CD14-positive monocyte (primary cell): ENCODE measurements around the gene MIAT. TPM values are rescaled to one million over a fixed set of nuclear protein-coding genes. Genes with fewer than 3 reads are reported as not detected.

Experiments
- DNase-seq, 3 donors: peaks; one replicate each; pipeline ENCODE4 v3.0.0-alpha.2; 2011 to 2022
- H2AFZ ChIP-seq: 2 replicates; pipeline ENCODE4 v1.6.0; 2012; ENCODE audit warnings: mild to moderate bottlenecking, low read depth, low read length, inconsistent platforms; ENCODE audit not compliant: insufficient read depth, poor library complexity, severe bottlenecking
- H3K27ac ChIP-seq, 2 donors: 1 replicate in 1 of 2; 2 replicates in 1 of 2; pipeline ENCODE4 v1.5.1; 2012 to 2013; ENCODE audit warnings: low read length in 2 of 2, control low read depth in 1 of 2, inconsistent platforms in 1 of 2, low read depth in 1 of 2, mild to moderate bottlenecking in 1 of 2
- H3K27me3 ChIP-seq, 2 donors: one replicate each; pipeline versions ENCODE4 v1.6.0 to v1.6.1; 2011 to 2013; ENCODE audit warnings: low read length in 2 of 2; ENCODE audit not compliant: control insufficient read depth in 2 of 2, insufficient read depth in 2 of 2
- H3K36me3 ChIP-seq, 2 donors: replicated peaks in 1 of 2; 1 replicate in 1 of 2; 2 replicates in 1 of 2; pipeline versions ENCODE4 v1.5.1 to v1.6.1; 2012 to 2013; ENCODE audit warnings: low read length in 2 of 2, control low read depth in 1 of 2, inconsistent platforms in 1 of 2, mild to moderate bottlenecking in 1 of 2; ENCODE audit not compliant: insufficient read depth in 2 of 2, control insufficient read depth in 1 of 2
- H3K4me1 ChIP-seq, 2 donors: 1 replicate in 1 of 2; 2 replicates in 1 of 2; pipeline versions ENCODE4 v1.5.1 to v1.6.1; 2012 to 2013; ENCODE audit warnings: low read length in 2 of 2, control low read depth in 1 of 2, inconsistent platforms in 1 of 2, mild to moderate bottlenecking in 1 of 2, moderate library complexity in 1 of 2; ENCODE audit not compliant: insufficient read depth in 2 of 2, control insufficient read depth in 1 of 2
- H3K4me2 ChIP-seq: replicated peaks from 2 replicates; pipeline ENCODE3; 2012; ENCODE audit warnings: low read length, moderate library complexity, mild to moderate bottlenecking; ENCODE audit not compliant: poor library complexity, severe bottlenecking; ENCODE audit errors: extremely low read depth
- H3K4me3 ChIP-seq, 3 experiments: fragments of 200-600 bp in 1 of 3; sonication (generic) in 1 of 3; replicated peaks in 1 of 3; 1 replicate in 2 of 3; 2 replicates in 1 of 3; pipeline ENCODE4 v1.5.1; 2011 to 2013; ENCODE audit warnings: low read length in 3 of 3, mild to moderate bottlenecking in 3 of 3, control low read depth in 2 of 3, low read depth in 2 of 3, inconsistent platforms in 1 of 3, moderate library complexity in 1 of 3
- H3K79me2 ChIP-seq: 2 replicates; pipeline ENCODE4 v1.6.0; 2012; ENCODE audit warnings: mild to moderate bottlenecking, control low read depth, inconsistent platforms, low read length, moderate library complexity; ENCODE audit not compliant: insufficient read depth
- H3K9ac ChIP-seq: 2 replicates; pipeline ENCODE4 v1.6.0; 2017; ENCODE audit warnings: low read length, mild to moderate bottlenecking; ENCODE audit not compliant: insufficient read depth, poor library complexity, severe bottlenecking
- H3K9me3 ChIP-seq, 2 donors: replicated peaks in 1 of 2; 1 replicate in 1 of 2; 2 replicates in 1 of 2; pipeline versions ENCODE4 v1.5.1 to v1.6.1; 2012 to 2013; ENCODE audit warnings: low read length in 2 of 2, control low read depth in 1 of 2; ENCODE audit not compliant: control insufficient read depth in 1 of 2, insufficient read depth in 1 of 2
- H4K20me1 ChIP-seq: 2 replicates; pipeline ENCODE4 v1.6.0; 2012; ENCODE audit warnings: mild to moderate bottlenecking, low read length, control low read depth, moderate library complexity; ENCODE audit not compliant: insufficient read depth
- H3K27ac Mint-ChIP-seq, 7 donors: one replicate each; pipeline ENCODE4 v1.8.0; 2020; ENCODE audit warnings: mild to moderate bottlenecking in 7 of 7, mixed read lengths in 7 of 7, moderate library complexity in 6 of 7, inconsistent platforms in 2 of 7
- H3K27me3 Mint-ChIP-seq, 3 donors: one replicate each; pipeline ENCODE4 v1.8.0; 2021 to 2022; ENCODE audit warnings: low read depth in 3 of 3, mild to moderate bottlenecking in 3 of 3, mixed read lengths in 3 of 3, moderate library complexity in 3 of 3, inconsistent platforms in 1 of 3
- H3K36me3 Mint-ChIP-seq, 2 donors: one replicate each; pipeline ENCODE4 v1.8.0; 2020; ENCODE audit warnings: mixed read lengths in 2 of 2, inconsistent platforms in 1 of 2, mild to moderate bottlenecking in 1 of 2
- H3K4me1 Mint-ChIP-seq: one replicate; pipeline ENCODE4 v1.8.0; 2020; ENCODE audit warnings: mild to moderate bottlenecking, mixed read lengths
- H3K4me3 Mint-ChIP-seq, 2 donors: one replicate each; pipeline ENCODE4 v1.8.0; 2020; ENCODE audit warnings: mild to moderate bottlenecking in 2 of 2, mixed read lengths in 2 of 2, moderate library complexity in 1 of 2
- H3K9me3 Mint-ChIP-seq, 7 donors: one replicate each; pipeline ENCODE4 v1.8.0; 2020 to 2022; ENCODE audit warnings: mixed read lengths in 7 of 7, mild to moderate bottlenecking in 6 of 7, moderate library complexity in 6 of 7, inconsistent platforms in 2 of 7
- WGBS: methylation state at CpG from one replicate; pipeline ENCODE4 v1.1.5; 2013; ENCODE audit warnings: missing lambda C conversion rate; ENCODE audit not compliant: insufficient coverage; 5-methylcytosine and 5-hydroxymethylcytosine counted together
- intact Hi-C, 2 donors: fragments of 100-400 bp; cut with micrococcal nuclease; formaldehyde crosslinking; loops; one replicate each; pipeline versions ENCODE4 v1.15.0 to v1.15.1; 2023
- polyA plus RNA-seq, 3 donors: library from polyadenylated mRNA; depleted of rRNA in 1 of 3; unstranded in 2 of 3; stranded (reverse) in 1 of 3; fragments of 300-500 nt in 2 of 3; fragments of >200 nt in 1 of 3; fragmentation: Illumina TruSeq in 2 of 3; gene quantifications; 1 replicate in 2 of 3; 2 replicates in 1 of 3; pipeline ENCODE4 v1.2.3, GENCODE V29; 2012 to 2021
- TF ChIP-seq, protein P1 (sequence below): fragments of 200-600 bp; IDR thresholded peaks from one replicate; pipeline ENCODE4 v1.8.0; 2022; ENCODE audit warnings: antibody characterized with exemption, mild to moderate bottlenecking

MIAT gene
- polyA plus RNA-seq, 3 donors, result 0.02 to 0.17 (median 0.03) TPM

DNA sequence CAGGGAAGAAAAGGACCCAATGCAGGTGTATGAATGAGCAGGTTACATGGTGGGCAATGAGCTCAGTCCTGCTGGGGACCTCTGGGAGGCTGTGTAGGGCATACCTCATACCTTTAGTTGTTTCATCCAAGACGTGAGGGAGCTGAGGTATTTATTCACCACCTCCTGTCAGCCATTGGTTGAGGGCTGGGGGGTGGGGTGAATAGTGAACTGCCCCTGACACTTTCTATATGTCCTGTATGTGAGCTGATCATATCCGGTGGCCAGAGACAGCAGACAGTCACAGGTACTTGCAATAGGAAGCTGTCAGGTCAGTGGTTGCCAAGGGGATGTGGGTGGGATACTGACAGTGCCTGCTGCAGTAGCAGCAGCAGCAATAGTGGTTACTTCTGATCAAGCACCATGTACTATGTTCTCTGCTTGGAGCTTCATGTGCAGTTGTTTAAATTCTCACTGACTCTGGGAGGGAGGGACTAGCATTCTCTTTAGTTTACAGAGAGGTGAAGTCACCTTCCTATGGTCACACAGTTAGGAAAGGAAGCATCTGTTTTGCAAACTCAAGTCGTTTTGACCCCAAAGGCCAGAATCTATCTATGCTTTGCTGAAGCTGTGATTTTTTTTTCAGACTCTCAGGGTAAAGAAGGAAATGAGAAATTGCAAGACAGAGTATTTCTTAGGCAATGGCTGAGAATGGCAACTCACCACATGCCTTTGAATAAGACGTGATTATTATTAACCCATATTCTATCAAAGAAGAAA, 54.0 kb downstream of the MIAT start:
- H3K4me3 Mint-ChIP-seq, result peak overlapping the region in 1 of 2 donors; percentile 16
- Histone ChIP-seq H3K27me3 (no peaks in the 10 kb centered on the region), H3K4me1 (peaks cover 11 to 13% of the 10 kb centered on the region in 2 donors), H3K4me2 (no peak overlapping the region), H3K4me3 (no peak overlapping the region), H3K9me3 (peaks cover 6 to 8% of the 10 kb centered on the region in 2 donors), H4K20me1 (peaks cover 11% of the 10 kb centered on the region), H3K27ac (no peak overlapping the region), H3K79me2 (peaks cover 7% of the 10 kb centered on the region), H2AFZ (no peak overlapping the region), H3K9ac (no peak overlapping the region), H3K36me3 (peaks cover 12 to 64% of the 10 kb centered on the region in 2 donors)
- TF ChIP-seq, protein P1, sequence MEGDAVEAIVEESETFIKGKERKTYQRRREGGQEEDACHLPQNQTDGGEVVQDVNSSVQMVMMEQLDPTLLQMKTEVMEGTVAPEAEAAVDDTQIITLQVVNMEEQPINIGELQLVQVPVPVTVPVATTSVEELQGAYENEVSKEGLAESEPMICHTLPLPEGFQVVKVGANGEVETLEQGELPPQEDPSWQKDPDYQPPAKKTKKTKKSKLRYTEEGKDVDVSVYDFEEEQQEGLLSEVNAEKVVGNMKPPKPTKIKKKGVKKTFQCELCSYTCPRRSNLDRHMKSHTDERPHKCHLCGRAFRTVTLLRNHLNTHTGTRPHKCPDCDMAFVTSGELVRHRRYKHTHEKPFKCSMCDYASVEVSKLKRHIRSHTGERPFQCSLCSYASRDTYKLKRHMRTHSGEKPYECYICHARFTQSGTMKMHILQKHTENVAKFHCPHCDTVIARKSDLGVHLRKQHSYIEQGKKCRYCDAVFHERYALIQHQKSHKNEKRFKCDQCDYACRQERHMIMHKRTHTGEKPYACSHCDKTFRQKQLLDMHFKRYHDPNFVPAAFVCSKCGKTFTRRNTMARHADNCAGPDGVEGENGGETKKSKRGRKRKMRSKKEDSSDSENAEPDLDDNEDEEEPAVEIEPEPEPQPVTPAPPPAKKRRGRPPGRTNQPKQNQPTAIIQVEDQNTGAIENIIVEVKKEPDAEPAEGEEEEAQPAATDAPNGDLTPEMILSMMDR, result no peak
- DNase-seq, result no peak
- H3K9me3 Mint-ChIP-seq, result peaks cover 2 to 11% (median 8%) of the 10 kb centered on the region in 7 donors
- H3K27ac Mint-ChIP-seq, result peak overlapping the region in 2 of 7 donors; percentile 41 to 63
- 27% methylated on average over 2 of the region's 4 CpGs for WGBS
- intact Hi-C loops, result no loop called here
- H3K36me3 Mint-ChIP-seq, result peaks cover 48 to 68% of the 10 kb centered on the region in 2 donors
- no peaks in the 10 kb centered on the region for H3K27me3 Mint-ChIP-seq
- peaks cover 26% of the 10 kb centered on the region for H3K4me1 Mint-ChIP-seq

DNA sequence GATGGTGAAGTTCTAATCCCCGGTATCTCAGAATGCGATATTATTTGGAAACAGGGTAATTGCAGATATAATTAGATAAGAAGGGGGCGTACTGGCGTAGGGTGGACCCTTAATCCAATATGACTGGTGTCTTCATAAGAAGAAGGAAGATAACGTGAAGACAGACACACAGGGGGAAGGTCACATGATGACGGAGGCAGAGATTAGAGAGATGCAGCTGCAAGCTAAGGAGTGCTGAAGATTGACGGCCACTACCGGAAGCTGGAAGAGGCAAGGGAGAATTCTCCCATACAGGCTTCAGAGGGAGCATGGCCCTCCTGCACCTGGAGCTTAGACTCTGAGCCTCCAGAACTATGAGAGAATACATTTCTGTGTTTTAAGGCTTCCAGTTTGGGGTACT, 54.8 kb downstream of the MIAT start:
- Histone ChIP-seq H3K79me2 (peaks cover 7% of the 10 kb centered on the region), H3K9me3 (peaks cover under 1 to 1% of the 10 kb centered on the region in 2 donors), H3K27ac (no peak overlapping the region), H4K20me1 (peaks cover 11% of the 10 kb centered on the region), H3K4me2 (no peak overlapping the region), H3K36me3 (peaks cover 15 to 65% of the 10 kb centered on the region in 2 donors), H3K9ac (no peak overlapping the region), H2AFZ (no peak overlapping the region), H3K4me1 (peaks cover 11 to 13% of the 10 kb centered on the region in 2 donors), H3K27me3 (no peaks in the 10 kb centered on the region), H3K4me3 (no peak overlapping the region)
- Mint-ChIP-seq H3K4me1 (peaks cover 26% of the 10 kb centered on the region), H3K27ac (no peak overlapping the region), H3K4me3 (no peak overlapping the region), H3K9me3 (peaks cover under 1 to 4% (median 2%) of the 10 kb centered on the region in 7 donors), H3K36me3 (peaks cover 46 to 64% of the 10 kb centered on the region in 2 donors), H3K27me3 (no peaks in the 10 kb centered on the region)
- 76% methylated on average over 8 of the region's 8 CpGs for WGBS
- DNase-seq, result no peak
- TF ChIP-seq, protein P1, result no peak
- intact Hi-C loops, result no loop called here
